ENCODE data around the gene NSD2. TPM values are rescaled to one million over a fixed set of nuclear protein-coding genes. Genes with fewer than 3 reads are reported as not detected.
A peak's percentile ranks its signal among the peaks of the same experiment; 100 is the strongest.

Gene NSD2
- total RNA-seq, 6 experiments from 2014 or later = 11.4 to 19.4 (median 14.0) TPM

GRCh38 chr4:1855333-1856070 lies 15.7 kb upstream of the NSD2 start:
- peak in 1 of 4 donors; percentile 2 for ATAC-seq
- Histone ChIP-seq H3K27ac (peak overlapping the region in 2 of 3 donors; percentile 18 to 45), H3K36me3 (no peaks in the 10 kb centered on the region), H3K9me3 (no peaks in the 10 kb centered on the region), H3K27me3 (no peaks in the 10 kb centered on the region), H3K4me1 (peaks cover 0 to 16% (median 4%) of the 10 kb centered on the region in 4 donors), H3K4me3 (peak overlapping the region; percentile 85 to 91 (median 90))
- WGBS (ENCODE audit: insufficient coverage, low coverage, low lambda C conversion rate, missing lambda C conversion rate) = 0% methylated on average over 1 of the region's 92 CpGs
- no peak for TF ChIP-seq POLR2A (IDR thresholded peaks at IDR 0.05)
- TF ChIP-seq CTCF (IDR thresholded peaks at IDR 0.05) = no peak
- peak in 2 of 3 donors; percentile 46 to 61 for DNase-seq
- intact Hi-C loops (cut with DNase I) = no loop called here

DNA sequence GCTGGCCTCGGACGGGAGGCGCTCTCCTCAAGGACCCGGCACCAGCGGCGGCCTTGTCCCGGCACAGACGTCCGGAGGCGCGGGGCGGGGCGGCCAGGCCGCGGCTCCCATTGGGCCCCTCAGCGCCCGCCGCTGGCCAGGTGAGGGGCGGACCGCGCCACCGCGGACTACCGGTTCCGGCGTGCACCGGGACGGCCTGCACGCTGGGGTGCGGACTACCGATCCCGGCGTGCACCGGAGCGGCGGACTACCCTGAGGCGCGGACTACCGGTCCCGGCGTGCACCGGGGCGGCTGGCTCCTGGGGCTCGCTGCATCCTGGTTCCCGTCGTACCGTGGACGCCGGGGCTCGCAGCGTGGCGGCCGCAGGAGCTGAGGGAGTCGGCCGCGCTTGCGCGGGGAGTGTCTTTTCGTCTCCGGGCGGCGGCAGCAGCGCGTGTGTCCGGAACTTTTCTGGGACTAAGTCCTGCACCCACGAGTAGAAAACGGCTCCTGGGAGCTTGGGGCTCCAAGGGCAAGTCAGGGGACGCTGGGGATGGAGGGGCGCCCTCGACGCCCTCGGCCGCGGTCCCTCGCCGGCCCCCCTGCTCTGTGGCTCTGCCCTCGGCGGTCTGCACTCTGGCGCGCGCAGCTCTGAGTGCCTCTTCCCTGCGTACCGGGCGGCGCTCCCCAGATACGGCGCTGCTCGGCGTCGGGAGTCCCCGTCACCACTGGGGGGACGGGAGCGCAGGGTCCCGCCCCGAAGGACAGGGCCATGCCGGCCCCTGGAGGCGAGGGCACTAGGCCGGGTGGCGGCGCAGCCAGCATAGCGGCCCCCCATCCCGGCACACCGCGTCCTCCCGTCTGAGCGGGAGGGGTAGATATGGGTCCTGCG lies 14.9 kb upstream of the NSD2 start, which contains the start of gene LETM1:
Gene LETM1, minus strand, starts transcription at position 86 of the 872 bp plus-strand sequence. CDS start 206 bp downstream, outside the sequence.
- H3K36me3 ChIP-seq = no peaks in the 10 kb centered on the region
- WGBS (ENCODE audit: insufficient coverage, low coverage, low lambda C conversion rate, missing lambda C conversion rate) = no CpG with 5 or more reads among the region's 107 CpGs
- H3K27ac ChIP-seq = peak within 1 kb of the TSS in 2 of 3 donors; percentile 33 to 45
- no peaks in the 10 kb centered on the region for H3K9me3 ChIP-seq
- no peaks in the 10 kb centered on the region for H3K27me3 ChIP-seq
- intact Hi-C loops (cut with DNase I) = no loop called here
- TF ChIP-seq CTCF (IDR thresholded peaks at IDR 0.05) (peak in 1 of 4 donors; percentile 6), POLR2A (IDR thresholded peaks at IDR 0.05) (peak; percentile 76)
- peak within 1 kb of the TSS; percentile 85 to 91 (median 90) for H3K4me3 ChIP-seq
- ATAC-seq = peak; percentile 95 to 99 (median 98)
- H3K4me1 ChIP-seq = peaks cover 0 to 11% (median 4%) of the 10 kb centered on the region in 4 donors
- peak; percentile 98 for DNase-seq

DNA sequence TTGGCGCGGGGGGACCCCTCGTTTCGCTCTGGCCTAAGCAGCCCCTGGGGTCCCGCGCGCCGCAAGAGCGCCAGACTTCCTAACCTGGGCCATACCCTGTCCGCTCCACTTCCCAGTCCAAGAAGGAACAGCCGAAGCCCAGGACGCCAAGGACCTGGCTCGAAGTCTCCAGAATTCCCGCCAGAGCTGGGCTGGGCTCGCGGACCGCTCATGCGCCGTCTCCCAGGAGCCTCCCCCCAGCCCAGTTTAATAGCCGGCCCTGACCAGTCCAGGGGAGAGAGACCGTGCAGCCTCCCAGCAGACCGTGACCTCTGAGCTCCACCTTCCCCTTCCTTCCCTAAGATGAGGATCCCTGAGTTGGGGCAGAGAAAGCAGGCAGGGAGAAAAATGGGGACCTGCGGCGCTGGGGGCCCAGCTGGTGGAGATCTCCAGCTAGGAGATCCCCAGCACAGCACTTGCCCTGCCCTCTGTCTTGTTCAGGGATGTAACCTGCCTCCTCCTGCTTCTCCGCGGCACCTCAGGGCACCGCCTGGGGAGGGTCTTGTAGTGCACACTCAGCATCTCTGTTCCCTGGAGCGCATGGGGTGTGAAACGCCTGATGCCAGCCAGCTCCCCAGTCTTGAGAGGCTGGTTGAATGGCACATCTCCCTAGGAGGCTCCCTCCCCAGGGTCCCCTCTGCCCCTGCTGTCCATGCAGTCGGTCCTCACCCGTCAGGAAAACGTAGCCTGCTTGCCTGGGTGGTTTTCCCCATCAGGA lies 14.1 kb upstream of the NSD2 start:
- H3K9me3 ChIP-seq = no peaks in the 10 kb centered on the region
- DNase-seq (peak in 1 of 3 donors; percentile 63), ATAC-seq (peak in 2 of 4 donors; percentile 1 to 2)
- H3K27ac ChIP-seq = peak overlapping the region in 1 of 3 donors; percentile 33
- peaks cover 0 to 8% (median 1%) of the 10 kb centered on the region in 4 donors for H3K4me1 ChIP-seq
- no peaks in the 10 kb centered on the region for H3K27me3 ChIP-seq
- WGBS (ENCODE audit: insufficient coverage, low coverage, low lambda C conversion rate, missing lambda C conversion rate) = 7% methylated on average over 11 of the region's 32 CpGs
- H3K4me3 ChIP-seq = peak overlapping the region; percentile 85 to 91 (median 90)
- H3K36me3 ChIP-seq = no peaks in the 10 kb centered on the region
- intact Hi-C loops (cut with DNase I) = no loop called here
- TF ChIP-seq CTCF (IDR thresholded peaks at IDR 0.05) (no peak), POLR2A (IDR thresholded peaks at IDR 0.05) (no peak)

DNA sequence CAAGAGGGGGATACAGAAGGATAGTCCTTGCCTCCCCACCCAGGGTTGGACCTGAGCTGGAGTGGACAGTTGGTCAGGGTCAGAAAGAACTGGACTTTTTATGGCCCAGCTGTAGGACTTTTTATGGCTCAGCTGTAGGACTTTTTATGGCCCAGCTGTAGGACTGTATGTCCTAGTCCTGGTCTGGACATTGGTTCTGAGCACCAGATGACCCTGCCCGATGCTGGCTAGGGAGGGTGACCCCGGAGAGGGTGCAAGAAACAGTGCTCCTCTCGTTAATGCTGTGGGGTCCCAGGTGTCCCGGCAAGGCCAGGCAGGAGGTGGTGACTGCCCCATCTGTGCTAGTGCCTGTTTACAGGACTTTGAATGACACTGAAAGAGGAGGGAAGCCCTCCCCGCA lies 13.3 kb upstream of the NSD2 start:
- H3K9me3 ChIP-seq = no peaks in the 10 kb centered on the region
- ATAC-seq (no peak), DNase-seq (no peak)
- no CpG with 5 or more reads among the region's 5 CpGs for WGBS (ENCODE audit: insufficient coverage, low coverage, low lambda C conversion rate, missing lambda C conversion rate)
- no peak overlapping the region for H3K4me3 ChIP-seq
- H3K36me3 ChIP-seq = no peaks in the 10 kb centered on the region
- intact Hi-C loops (cut with DNase I) = no loop called here
- H3K4me1 ChIP-seq = peaks cover 0 to 8% (median under 1%) of the 10 kb centered on the region in 4 donors
- TF ChIP-seq CTCF (IDR thresholded peaks at IDR 0.05) (no peak), POLR2A (IDR thresholded peaks at IDR 0.05) (no peak)
- no peak overlapping the region for H3K27ac ChIP-seq
- no peaks in the 10 kb centered on the region for H3K27me3 ChIP-seq

All from right lobe of liver (tissue), 6 donors.